Activated CD4-positive, alpha-beta T cell treated with anti-CD3 and anti-CD28 coated beads for 24 hours (primary cell): ENCODE measurements around the gene CLIC4.
"Not testable (repeated sequence)": the region's sequence is repeated elsewhere in the genome, so short reads cannot be mapped to it uniquely, and the experiment has no call there.

Source experiments
- DNase-seq, 2 donors: peaks; one replicate each; pipeline ENCODE4 v3.0.0-alpha.2; 2020; ENCODE audit warnings: low read depth in 2 of 2

CLIC4 gene

DNA sequence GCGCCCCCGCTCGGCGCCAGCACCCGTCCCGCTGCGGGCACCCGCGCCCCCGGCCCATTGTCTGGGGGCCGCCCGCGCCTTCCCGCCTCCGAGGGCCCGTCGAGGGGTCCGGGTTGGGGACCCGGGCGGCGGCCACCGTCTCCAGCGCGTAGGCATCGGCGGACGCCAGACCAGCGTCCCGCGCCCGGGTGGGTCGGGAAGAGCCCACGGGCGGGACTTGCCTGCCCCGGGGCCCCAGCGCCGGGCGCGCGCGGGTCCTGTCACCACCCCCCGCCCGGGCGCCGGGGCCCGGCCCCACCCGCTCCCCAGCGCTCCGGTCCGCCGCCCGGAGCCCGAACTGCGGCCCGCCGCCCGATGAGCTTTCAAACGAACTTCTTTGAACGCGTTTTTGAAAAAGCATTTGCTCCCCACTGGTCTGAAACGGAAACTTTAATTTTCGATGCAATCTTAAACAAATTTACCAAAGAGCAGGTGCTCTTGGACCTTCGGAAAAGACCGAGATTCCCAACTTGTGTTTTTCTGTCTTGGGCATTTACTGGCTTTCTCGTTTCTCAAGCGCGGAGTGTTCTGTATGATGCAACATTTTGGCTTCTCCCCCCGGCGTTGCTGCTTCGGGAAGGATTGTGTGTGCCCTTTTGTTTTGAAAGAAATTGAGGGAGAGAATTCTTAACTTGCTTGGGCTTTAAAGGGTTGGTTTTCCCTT lies 615 bp downstream of the CLIC4 start:
- DNase-seq, result no peak

DNA sequence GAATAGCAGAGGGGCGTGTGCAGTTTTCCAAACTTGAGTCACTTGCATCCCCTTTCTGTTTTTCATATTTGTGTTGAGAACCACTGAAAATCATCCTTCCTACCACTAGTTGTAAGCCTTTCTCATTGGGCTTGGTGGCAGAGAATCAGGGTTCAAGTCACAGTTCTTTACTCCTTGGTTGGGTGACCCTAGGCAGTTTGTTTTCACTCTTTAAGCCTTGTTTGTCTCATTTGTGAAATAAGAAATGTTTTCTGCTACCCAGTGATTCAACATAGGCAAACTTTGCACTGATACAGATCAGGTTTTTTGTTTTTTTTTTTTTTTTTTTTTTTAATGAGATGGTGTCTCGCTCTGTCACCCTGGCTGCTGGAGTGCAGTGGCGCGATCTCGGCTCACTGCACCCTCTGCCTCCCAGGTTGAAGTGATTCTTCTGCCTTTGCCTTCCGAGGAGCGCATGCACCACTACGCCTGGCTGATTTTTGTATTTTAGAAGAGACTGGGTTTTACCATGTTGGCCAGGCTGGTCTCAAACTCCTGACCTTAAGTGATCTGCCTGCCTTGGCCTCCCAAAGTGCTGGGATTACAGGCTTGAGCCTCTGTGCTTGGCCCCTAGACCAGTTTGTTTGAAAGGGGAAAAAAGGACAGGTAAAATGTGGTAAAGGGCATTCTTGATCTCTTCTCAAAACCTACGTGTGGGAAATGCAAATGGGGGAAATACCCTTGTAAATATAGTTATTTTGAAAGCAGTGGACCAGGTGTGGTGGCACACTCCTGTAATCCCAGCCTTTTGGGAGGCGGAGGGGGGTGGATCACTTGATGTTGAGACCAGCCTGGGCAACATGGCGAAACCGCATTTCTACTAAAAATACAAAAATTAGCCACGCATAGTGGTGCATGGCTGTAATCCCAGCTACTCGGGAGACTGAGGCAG lies 3.2 kb downstream of the CLIC4 start:
- no peak for DNase-seq

DNA sequence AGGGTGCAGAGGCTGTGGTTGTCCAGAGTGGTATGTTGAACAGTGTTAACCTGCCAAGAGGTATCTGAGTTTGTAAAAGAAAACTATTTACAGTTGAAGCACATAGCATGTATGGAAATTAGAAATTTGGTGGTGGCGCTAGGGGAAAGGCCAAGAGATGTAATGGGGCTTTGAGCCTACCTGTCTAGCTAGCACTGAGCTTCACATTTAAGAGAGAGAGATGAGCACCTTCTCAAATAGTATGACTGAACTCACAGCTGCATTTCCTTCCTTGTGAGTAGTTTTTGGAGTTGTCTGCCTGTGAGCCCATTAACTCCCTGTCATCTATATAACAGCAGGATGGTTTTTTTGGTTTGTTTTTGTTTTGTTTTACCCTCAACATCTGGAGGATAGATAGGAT lies 4.0 kb downstream of the CLIC4 start:
- DNase-seq, result no peak

DNA sequence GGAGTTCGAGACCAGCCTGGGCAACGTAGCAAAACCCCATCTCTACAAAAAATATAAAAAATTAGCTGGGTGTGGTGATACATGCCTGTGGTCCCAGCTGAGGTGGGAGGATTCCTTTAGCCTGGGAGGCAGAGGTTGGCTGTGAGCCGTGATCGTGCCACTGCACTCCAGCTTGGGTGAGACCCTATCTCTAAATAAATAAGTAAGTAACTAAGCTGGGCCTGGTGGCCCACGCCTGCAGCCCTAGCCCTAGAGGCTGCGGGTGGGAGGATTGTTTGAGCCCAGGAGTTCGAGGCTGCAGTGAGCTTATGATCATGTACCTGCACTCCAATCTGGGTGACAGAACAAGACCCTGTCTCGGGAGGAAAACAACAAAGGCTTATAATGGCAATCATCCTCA lies 4.6 kb downstream of the CLIC4 start:
- no peak for DNase-seq

DNA sequence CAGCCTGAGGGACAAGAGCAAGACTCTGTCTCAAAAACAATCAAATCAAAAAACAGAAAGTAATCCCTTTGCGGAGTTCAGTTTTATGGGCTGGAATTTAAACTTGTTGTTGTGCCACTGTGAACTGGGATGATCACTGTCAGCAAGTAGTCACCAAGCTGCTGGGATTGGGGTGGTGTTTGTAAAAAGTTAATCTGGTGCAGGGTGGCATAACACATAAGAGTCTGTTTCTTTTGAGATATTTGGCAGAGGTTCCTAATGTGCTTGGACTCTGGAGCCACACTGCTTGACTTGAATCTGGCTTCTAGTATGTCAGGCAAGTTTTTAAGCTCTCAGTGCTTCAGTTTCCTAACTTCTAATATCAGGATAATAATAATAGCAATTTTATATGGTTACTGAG lies 6.6 kb downstream of the CLIC4 start:
- no peak for DNase-seq

DNA sequence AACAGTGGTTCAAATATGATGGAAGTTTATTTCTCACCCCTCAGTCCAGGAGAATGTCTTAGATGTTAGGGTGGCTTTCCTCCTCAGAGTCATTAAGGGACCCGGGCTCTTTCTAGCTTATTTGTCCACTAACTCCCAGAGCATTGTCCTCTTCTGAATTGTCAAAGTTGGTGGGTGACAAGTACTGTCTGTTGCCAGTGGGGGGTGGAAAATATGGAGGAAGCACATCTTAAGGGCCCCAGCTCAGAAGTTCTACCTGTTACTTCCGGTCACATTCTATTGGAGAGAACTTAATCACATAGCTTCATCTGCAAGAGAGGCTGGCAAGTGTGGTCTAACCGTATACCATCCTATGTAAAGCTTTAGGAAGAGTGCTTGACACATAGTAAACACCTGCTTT lies 7.1 kb downstream of the CLIC4 start:
- no peak for DNase-seq

DNA sequence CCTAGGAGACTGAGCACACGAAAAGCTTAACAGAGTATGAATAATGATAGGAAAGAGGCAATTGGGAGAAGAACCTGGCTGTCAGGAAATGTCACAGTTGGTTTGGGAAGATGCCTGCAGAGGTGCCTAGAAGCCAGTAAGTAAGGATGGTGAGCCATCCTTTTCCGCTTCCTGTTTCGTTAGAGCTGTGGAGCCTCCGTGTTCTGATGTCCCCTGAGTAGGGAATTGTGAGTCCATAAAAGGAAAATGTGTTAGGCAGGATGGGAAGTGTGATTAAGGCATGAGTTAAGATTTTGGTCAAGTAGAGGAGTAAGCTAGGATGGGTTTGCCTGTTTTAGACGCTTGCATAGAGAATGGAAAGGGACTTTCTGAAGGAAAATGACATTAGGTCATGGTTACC lies 9.0 kb downstream of the CLIC4 start:
- no peak for DNase-seq

DNA sequence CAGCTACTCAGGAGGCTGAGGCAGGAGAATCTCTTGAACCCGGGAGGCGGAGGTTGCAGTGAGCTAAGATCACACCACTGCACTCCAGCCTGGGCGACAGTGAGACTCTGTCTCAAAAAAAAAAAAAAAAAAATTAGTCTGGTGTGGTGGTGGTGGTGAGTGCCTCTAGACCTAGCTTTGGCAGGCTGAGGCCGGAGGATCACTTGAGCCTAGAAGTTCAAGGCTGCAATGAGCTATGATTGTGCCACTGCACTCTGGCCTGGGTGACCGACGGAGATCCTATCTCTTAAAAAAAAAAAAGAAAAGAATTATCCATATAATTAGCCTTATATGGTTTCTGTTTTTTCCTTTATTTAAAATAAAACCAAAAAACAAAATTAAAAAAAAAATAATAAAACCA lies 10.1 kb downstream of the CLIC4 start:
- DNase-seq, result not testable (repeated sequence)

DNA sequence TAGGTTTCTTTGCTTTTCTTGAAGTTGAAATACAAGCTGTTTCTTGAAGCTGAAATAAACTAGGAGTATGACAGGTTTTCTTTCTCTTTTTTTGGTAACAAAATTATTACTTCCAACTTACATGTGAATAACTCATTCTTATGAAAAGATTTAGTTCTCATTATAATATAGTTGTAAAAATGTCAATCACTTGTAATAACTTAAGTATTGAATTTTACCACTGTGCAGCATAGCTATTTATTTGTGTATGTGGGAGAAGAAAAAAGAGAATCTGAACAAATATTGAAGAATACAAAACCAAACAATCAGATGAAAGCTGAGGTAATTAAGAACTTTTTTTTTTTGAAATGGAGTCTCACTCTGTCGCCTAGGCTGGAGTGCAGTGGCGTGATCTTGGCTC lies 11.1 kb downstream of the CLIC4 start:
- DNase-seq, result no peak

DNA sequence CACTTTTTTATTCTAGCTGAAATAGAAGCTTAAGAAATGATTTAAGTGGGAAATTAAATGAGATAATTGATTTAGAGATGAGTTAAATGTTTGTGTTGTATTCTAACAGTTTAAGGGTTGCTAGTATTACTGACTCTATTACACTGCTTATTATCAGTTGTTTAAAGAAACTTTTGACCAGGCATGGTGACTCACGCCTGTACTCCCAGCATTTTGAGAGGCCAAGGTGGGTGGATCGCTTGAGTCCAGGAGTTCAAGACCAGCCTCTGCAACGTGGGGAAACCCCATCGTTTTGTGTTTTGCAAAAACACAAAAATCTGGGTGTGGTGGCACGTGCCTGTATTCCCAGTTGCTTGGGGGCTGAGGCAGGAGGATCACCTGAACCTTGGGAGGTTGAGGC lies 14.2 kb downstream of the CLIC4 start:
- no peak for DNase-seq

DNA sequence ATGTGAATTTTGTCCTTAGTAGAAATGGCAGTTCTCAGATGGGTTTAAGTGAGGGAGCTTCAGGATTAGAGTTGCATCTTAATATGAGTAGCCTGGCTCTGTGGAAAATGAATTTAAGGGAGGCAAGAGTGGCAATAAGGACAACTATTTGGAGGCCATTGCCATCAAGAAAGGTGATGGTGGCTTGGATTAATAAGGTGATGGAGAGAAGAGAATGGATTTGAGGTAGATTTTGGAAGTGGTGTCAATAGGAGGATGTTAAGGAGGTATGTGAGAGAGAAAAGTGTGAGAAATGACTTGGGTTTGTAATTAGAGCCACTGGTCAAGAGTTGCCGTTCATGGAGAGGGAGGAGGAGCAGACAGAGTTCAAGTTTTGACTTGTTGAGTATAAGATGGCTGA lies 16.3 kb downstream of the CLIC4 start:
- no peak for DNase-seq

DNA sequence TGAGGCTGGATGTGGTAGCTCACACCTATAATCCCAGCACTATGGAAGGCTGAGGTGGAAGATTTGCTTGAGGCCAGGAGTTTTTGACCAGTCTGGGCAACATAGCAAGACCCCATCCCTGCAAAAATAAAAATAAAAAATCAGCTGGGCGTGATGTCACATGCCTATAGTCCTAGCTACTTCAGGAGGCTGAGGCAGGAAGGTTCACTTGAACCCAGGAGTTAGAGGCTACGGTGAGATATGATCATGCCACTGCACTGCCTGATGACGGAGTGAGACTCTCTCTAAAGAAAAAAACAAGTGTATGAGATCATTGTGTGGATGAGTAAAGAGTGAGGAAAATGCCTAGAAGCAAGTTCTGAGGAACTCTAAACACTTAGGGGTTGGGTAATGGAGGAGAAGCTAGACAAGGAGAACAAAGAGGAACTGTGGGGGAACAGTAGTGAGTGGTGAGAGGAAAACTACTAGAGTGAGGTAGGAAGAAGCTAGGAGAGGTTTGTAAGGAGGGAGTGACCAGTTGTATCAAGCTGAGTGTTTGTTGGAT lies 17.0 kb downstream of the CLIC4 start:
- no peak for DNase-seq

DNA sequence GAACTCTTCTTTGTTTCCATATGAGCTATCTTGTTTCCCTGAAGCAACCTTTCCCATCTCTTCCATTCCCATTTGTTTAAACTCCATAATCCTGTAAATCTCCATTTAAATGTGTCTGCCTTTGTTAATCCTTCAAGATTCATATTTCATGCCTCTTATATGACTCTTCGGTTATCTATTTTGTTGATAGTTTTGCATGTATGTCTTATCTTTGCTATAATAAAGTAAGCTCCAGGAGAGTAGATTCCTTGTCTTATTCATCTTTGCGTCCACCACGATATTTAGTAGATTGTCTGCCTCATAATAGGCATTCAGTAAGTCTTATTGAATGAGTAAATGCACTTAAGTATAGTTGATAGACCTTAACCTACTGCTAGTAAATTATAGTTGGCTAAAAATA lies 18.4 kb downstream of the CLIC4 start:
- DNase-seq, result no peak

DNA sequence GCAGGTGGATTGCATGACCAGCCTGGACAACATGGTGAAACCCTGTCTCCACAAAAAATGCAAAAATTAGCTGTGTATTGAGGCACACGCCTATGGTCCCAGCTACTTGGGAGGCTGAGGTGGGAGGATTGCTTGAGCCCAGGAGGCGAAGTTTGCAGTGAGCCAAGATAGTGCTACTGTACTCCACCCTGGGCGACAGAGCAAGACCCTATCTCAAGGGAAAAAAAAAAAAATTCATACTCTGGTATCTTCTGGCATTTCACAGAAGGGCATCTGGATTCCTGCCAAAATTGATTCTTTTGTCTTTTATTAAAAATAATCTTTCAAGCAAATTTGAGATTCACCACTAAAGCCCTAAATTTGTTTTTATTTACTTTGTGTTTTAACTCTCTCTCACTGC lies 19.2 kb downstream of the CLIC4 start:
- no peak for DNase-seq

DNA sequence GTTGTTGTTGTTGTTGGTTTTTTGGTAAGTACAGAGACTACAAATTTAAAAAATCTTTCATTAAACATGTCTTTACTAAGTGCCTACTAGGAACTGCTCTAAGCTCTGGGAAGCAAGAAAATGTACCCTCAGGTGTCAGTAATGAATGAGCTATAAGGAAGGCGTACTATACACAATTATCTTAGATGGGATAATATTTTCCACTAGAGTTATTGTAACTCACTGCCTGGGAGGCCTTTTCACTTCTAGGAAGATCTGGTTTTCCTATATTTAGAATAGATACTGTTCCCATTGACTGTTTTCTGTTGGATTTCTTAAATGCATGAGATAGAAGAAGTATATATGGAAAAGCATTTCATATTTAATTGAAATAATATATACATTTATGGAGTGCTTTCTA lies 19.6 kb downstream of the CLIC4 start:
- DNase-seq, result no peak

DNA sequence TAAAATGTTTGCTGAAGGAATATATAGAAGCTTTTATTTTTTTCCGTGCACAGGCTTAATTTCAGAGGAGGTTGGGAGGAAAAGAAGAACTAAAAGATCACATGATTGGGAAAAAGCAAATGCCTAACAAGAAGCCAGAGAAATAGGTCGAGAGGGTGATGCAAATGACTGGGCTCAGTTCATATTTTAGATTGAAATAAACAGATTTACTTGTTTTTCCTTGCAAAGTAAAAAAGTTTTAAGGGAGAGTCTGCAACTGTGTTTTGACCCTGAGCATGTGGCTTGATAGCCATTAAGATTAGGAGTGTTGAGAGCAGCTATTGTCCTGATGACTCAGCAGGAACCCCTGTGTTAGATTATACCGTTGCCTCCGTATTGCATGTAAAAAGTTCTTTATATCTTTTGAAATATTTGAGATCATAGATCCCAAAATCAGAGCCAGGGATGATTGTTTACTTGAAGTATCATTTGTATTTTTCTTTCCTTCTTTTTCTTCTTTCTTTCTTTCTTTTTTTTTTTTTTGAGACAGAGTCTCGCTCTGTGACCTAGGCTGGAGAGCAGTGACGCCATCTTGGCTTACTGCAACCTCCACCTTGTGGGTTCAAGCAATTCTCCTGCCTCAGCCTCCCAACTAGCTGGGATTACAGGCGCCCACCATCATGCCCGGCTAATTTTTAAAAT lies 20.2 kb downstream of the CLIC4 start:
- DNase-seq, result no peak

DNA sequence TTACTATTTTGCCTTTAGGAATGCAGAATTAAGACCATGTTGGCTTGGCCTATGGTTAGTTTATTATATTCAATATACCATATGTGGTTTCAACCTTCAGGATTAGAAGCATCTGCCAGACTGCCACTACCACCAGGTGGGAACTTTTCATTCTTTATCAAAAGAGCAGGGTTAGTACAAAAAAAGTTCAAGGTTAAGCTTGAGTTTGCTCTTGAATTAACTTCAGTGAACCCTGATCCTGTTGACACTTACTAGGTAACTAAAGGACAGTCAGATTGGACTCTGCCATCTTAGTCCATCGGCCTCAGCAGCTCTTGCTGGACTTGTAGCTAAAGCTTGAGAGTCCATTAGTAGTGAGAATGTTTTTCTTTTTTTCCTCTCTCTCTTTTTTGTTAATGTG lies 22.1 kb downstream of the CLIC4 start:
- no peak for DNase-seq

DNA sequence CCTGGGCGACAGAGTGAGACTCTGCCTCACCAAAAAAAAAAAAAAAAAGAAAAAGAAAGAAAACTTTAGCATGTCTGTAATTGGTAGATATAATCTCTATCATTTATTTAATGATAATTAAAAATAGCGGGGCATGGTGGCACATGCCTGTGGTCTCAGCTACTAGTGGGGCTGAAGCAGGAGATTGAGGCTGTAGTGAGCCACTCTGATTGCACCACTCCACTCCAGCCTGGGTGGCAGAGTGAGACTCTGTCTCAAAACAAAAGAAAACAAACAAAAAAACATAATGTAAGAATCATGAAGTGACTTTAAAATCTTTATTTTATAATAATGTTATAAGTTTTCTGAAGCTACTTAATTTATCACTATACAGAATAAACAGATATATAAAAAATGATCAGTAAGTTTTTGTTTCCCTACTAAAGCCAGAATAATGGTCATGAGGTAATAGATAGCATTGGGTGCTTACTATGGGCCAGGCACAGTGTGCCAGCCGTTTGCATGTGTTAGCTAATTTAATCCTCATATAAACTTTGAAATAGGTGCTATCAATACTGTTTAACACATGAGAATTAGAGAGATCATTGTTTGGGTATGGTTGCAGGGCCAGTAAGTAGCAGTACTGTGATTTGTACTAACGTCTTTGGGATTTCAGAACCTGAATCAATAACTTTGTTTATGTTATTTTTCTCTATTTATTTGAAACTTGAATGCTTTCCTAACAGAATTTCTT lies 23.8 kb downstream of the CLIC4 start:
- no peak for DNase-seq

DNA sequence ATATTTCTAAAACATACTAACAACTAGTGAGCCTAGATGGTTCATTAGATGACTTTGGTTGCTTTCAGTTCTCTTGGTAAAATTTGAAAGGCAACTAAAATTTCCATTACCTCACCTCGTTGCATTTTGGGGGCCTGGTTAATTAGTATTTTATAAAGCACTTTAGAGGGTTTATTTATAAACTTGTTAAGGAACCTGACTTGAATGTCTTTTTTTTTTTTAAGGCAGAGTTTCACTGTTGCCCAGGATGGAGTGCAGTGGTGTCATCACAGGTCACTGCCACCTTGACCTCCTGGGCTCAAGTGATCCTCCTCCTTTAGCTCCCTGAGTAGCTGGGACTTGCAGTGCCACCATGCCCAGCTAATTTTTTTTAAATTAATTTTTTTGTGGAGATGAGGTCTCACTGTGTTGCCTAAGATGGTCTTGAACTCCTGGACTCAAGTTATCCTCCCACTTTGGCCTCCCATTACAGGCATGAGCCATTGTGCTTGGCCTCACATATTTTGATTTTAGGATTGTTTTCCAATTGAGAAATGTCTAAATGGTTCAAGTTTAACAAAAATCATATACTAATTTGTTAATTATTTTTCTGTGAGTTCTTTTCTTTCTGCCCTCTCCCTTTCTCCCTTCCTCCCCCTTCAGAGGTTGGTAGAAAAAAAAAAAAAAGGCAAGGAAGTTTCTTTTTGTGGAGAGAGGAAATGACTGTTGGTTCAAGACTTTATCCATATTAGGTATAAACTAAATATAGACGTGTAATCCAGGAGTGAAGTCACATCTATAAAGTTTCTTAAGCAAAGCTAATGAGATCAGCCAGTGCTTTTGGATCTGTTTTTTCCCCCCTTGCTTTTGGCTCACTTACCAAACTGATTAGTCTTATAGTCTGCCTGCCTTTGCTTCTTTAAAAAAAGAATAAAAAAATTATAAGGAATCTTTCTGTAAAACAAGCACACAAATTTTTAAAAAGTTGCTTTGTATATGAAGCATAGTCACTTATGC lies 24.7 kb downstream of the CLIC4 start:
- no peak for DNase-seq

DNA sequence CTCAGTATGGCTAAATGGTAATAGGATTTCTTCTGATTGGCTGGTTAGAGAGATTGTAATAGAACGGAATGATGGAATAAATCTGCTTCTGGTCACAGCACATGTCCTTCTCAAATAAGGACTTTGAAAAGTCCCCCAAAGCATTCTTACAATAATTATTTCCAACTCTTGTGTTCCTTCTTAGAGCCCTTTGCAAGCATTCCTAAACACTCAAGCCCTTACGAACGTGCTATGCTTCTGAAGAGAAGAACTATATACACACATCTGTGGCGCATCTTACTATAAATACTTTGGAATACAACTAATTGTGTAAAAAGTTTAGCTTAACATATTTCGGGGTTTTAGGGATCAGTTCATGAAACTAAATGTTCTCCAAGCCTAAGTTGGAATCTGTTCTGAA lies 25.6 kb downstream of the CLIC4 start:
- DNase-seq, result no peak

DNA sequence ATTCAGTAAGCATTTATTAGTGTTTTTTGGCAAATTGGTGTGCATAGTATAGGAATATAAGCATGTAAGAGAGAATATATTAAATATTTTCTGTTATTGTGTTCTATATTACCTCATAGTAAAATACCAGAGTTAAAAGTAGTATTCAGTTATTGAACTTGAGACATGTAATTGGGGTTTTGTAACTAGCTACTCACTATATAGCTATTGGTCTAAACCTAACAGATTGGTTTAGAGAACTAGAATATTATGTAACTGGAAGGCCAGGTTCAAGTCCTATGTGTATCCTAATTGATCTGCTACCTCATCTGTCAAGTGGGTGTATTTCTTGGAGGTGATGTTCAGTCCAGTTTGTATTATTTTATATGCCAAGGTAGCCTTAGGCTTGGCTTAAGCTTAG lies 26.3 kb downstream of the CLIC4 start:
- no peak for DNase-seq
